ENCODE results near the gene C5orf15.

DNA sequence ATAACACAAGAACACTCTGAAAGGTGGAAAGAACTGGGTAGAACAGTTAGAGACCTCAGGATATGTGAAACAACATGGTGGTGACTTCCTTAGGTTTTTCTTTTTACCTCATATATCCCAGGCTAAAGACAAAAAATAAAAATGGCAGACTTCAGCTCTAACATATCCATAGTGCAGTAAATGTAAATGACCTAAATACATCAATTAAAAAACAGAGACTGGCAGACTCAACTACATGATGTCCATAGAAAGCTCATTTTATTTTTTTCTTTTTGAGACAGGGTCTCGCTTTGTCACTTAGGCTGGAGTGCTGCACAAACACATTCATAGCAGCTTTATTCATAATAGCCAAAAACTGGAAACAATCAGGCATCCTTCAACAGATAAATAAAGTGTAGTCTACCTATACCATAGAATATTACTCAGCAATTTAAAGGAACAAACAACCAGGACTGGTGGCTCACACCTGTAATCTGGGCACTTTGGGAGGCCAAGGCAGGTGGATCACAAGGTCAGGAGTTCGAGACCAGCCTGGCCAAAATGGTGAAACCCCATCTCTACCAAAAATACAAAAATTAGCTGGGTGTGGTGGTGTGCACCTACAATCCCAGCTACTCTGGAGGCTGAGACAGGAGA lies 4.8 kb downstream of the C5orf15 start:
- TF ChIP-seq, protein P1, sequence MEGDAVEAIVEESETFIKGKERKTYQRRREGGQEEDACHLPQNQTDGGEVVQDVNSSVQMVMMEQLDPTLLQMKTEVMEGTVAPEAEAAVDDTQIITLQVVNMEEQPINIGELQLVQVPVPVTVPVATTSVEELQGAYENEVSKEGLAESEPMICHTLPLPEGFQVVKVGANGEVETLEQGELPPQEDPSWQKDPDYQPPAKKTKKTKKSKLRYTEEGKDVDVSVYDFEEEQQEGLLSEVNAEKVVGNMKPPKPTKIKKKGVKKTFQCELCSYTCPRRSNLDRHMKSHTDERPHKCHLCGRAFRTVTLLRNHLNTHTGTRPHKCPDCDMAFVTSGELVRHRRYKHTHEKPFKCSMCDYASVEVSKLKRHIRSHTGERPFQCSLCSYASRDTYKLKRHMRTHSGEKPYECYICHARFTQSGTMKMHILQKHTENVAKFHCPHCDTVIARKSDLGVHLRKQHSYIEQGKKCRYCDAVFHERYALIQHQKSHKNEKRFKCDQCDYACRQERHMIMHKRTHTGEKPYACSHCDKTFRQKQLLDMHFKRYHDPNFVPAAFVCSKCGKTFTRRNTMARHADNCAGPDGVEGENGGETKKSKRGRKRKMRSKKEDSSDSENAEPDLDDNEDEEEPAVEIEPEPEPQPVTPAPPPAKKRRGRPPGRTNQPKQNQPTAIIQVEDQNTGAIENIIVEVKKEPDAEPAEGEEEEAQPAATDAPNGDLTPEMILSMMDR (IDR thresholded peaks at IDR 0.05; ENCODE audit: poor library complexity, severe bottlenecking): no peak
- no peak for TF ChIP-seq TAF1 (IDR thresholded peaks at IDR 0.05; ENCODE audit: low read depth)
- no peak for TF ChIP-seq EZH2 (IDR thresholded peaks at IDR 0.05; ENCODE audit: borderline replicate concordance, insufficient read depth, low read length, poor library complexity, severe bottlenecking)
